Colonic mucosa (tissue), 4 donors: Measurements from ENCODE around the gene SELENON. TPM values are rescaled to one million over a fixed set of nuclear protein-coding genes. Genes with fewer than 3 reads are reported as not detected.

Source experiments
- DNase-seq: peaks from one replicate; pipeline ENCODE4 v3.0.0-alpha.2; 2020
- H3K27ac ChIP-seq: fragments of 200-600 bp; one replicate; pipeline ENCODE4 v1.8.0; 2021
- H3K27me3 ChIP-seq: fragments of 200-600 bp; one replicate; pipeline ENCODE4 v1.8.0; 2021
- H3K36me3 ChIP-seq: fragments of 200-600 bp; one replicate; pipeline ENCODE4 v1.8.0; 2021
- H3K4me1 ChIP-seq: fragments of 200-600 bp; one replicate; pipeline ENCODE4 v1.8.0; 2021; ENCODE audit warnings: mild to moderate bottlenecking
- H3K4me3 ChIP-seq: fragments of 200-600 bp; one replicate; pipeline ENCODE4 v1.8.0; 2021
- H3K9ac ChIP-seq, 2 donors: one replicate each; pipeline ENCODE4 v1.7.0; 2013; ENCODE audit warnings: control low read depth in 2 of 2, low read depth in 2 of 2, low read length in 2 of 2
- H3K9me3 ChIP-seq: fragments of 200-600 bp; one replicate; pipeline ENCODE4 v1.8.0; 2021
- intact Hi-C: fragments of 100-400 bp; cut with DNase I; formaldehyde crosslinking; loops from one replicate; pipeline ENCODE4 v1.14.1; 2022
- total RNA-seq, 2 donors: library from RNA; stranded (reverse); fragmentation: NEBNext Ultra II Directional in 1 of 2; extraction: Animal tissue kit (Norgen Biotek cat#: 25700) in 1 of 2; gene quantifications; one replicate each; pipeline ENCODE4 v1.2.1, GENCODE V29; 2021
- TF ChIP-seq, protein P1 (sequence below): fragments of 200-600 bp; IDR thresholded peaks from one replicate; pipeline ENCODE4 v1.8.0; 2022; ENCODE audit warnings: antibody characterized with exemption, mild to moderate bottlenecking
- donor health status: healthy.
- donor health status: DM: no; HTN: no; CAD: no.
- donor health status: DM: no; HTN: no; CAD: no.

SELENON gene
- total RNA-seq, 2 donors from 2014 or later, result 39.6 to 43.3 TPM

DNA sequence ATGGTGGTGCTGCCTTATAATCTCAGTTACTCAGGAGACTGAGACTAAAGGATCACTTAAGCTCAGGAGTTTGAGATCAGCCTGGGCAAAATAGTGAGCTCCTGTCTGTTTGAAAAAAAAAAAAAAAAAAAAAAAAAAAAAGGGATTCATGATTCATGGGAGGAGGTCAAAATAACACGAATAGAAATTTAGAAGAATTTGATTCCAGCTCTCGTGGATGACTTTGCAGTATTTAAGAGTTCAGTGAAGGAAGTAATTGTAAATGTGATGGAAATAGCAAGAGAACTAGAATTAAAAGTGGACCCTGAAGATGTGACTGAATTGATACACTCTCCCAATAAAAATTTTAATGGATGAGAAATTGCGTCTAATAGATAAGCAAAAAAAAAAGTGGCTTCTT, 43.5 kb downstream of the SELENON start:
- TF ChIP-seq, protein P1, sequence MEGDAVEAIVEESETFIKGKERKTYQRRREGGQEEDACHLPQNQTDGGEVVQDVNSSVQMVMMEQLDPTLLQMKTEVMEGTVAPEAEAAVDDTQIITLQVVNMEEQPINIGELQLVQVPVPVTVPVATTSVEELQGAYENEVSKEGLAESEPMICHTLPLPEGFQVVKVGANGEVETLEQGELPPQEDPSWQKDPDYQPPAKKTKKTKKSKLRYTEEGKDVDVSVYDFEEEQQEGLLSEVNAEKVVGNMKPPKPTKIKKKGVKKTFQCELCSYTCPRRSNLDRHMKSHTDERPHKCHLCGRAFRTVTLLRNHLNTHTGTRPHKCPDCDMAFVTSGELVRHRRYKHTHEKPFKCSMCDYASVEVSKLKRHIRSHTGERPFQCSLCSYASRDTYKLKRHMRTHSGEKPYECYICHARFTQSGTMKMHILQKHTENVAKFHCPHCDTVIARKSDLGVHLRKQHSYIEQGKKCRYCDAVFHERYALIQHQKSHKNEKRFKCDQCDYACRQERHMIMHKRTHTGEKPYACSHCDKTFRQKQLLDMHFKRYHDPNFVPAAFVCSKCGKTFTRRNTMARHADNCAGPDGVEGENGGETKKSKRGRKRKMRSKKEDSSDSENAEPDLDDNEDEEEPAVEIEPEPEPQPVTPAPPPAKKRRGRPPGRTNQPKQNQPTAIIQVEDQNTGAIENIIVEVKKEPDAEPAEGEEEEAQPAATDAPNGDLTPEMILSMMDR, result no peak
- intact Hi-C loops, result no loop called here
- Histone ChIP-seq H3K27me3 (no peaks in the 10 kb centered on the region), H3K4me3 (no peak overlapping the region), H3K36me3 (no peaks in the 10 kb centered on the region), H3K9me3 (no peaks in the 10 kb centered on the region), H3K4me1 (no peaks in the 10 kb centered on the region), H3K9ac (no peak overlapping the region), H3K27ac (no peak overlapping the region)
- DNase-seq, result no peak

DNA sequence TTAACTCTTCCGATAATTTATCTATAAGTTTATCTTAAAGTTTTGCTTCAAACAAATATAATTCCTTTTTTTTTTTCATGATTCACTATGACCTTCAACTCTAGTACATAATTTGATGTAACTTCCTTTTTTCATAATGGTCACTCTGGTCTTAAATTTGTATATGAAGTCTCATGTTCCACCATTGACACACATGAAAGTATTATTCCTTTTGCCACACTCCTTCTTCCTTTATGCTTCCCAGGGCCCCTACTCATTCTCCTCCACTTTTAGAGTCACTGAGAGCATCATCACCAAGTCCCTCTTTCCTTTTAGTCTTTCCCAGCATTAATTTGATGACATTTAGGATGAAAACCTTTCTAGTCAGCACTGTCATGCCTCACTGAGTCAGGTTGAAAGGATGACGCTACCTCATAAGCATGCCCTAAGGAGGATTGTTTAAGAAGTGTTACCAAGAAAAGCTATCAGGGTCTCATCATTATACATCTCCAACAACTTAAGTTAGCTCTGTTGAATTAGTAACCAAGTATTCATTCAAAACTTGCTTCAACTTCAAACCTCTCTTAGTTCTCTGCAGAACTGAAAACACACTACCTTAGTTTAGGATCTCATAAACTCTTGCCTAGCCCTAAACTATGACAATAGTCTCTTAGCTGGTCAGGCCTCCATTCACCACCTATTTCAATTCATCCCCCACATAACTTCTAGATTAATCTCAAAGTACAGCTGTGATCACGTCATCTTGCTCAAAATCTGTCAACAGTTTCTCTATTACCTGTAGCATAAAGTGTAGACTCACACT, 44.7 kb downstream of the SELENON start:
- no peaks in the 10 kb centered on the region for H3K4me1 ChIP-seq
- TF ChIP-seq, protein P1, result no peak
- no peaks in the 10 kb centered on the region for H3K9me3 ChIP-seq
- DNase-seq, result no peak
- H3K36me3 ChIP-seq, result no peaks in the 10 kb centered on the region
- intact Hi-C loops, result no loop called here
- no peak overlapping the region for H3K4me3 ChIP-seq
- no peak overlapping the region for H3K9ac ChIP-seq
- H3K27ac ChIP-seq, result no peak overlapping the region
- no peaks in the 10 kb centered on the region for H3K27me3 ChIP-seq

DNA sequence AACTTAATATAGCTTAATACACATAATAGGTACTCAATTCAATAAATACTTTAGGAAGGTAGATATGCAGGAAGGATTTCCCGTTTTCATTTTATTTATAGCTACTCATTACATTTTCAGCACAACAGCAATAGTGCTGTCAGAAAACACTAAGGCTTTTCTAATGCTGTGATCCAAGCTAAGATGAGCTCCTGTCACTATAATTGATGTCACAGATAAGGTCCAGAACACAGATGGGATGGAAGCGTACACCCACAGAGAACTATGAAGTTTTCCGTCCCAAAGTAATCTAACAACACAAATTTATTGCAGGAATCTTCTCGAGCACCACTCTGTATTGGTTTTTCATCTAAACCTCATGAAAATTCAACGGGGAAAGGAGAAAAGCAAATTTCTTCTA, 45.7 kb downstream of the SELENON start:
- TF ChIP-seq, protein P1, result no peak
- Histone ChIP-seq H3K36me3 (no peaks in the 10 kb centered on the region), H3K27me3 (no peaks in the 10 kb centered on the region), H3K27ac (no peak overlapping the region), H3K4me1 (no peaks in the 10 kb centered on the region), H3K4me3 (no peak overlapping the region), H3K9me3 (no peaks in the 10 kb centered on the region), H3K9ac (no peak overlapping the region)
- intact Hi-C loops, result no loop called here
- DNase-seq, result no peak

DNA sequence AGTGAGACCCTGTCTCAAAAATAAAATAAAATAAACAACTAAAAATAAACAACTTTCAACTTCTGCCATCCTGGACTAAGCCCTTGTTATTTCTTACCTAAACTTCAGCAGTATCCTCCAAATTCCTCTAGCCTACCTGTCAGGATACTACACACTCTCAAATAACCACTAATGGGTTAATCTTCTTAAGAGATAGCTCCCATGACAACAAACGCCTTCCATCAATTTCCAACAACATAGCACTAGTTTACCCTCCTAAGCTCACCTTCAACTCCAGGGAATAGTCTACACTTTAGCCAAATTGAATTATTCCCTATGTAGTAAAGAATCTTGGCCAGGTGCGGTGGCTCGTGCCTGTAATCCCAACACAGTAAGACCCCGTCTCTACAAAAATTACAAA, 47.9 kb downstream of the SELENON start:
- Histone ChIP-seq H3K27ac (no peak overlapping the region), H3K27me3 (no peaks in the 10 kb centered on the region), H3K9me3 (no peaks in the 10 kb centered on the region), H3K9ac (no peak overlapping the region), H3K4me1 (no peaks in the 10 kb centered on the region), H3K36me3 (no peaks in the 10 kb centered on the region), H3K4me3 (no peak overlapping the region)
- TF ChIP-seq, protein P1, result no peak
- DNase-seq, result no peak
- intact Hi-C loops, result no loop called here

DNA sequence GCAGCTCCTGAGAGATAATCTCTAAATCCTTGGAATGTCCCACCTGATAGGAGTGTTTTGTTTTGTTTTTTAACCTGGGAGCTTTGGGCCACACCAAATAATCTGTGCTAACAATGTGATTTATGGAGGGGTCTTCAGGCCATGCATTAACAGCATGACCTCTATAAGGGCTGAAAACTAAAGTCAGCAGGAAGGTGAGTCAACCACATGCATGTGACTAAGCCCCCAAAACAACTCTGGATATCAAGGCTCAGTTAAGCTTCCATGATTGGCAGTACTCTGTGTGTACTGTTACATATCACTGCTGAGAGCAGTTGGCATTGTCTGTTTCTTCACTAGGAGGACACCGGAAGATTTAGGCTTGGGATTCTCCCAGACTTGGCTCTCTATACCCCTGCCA, 48.5 kb downstream of the SELENON start:
- Histone ChIP-seq H3K4me3 (no peak overlapping the region), H3K27me3 (no peaks in the 10 kb centered on the region), H3K9ac (no peak overlapping the region), H3K9me3 (no peaks in the 10 kb centered on the region), H3K27ac (no peak overlapping the region), H3K4me1 (no peaks in the 10 kb centered on the region), H3K36me3 (no peaks in the 10 kb centered on the region)
- intact Hi-C loops, result no loop called here
- DNase-seq, result no peak
- TF ChIP-seq, protein P1, result no peak
